GM18907 (cell line): Measurements from ENCODE around the gene OTOR.

Source experiments
- ATAC-seq: cut with Tn5 transposase; IDR thresholded peaks from one replicate; pipeline ENCODE4 v1.9.1; 2021; ENCODE audit warnings: mild to moderate bottlenecking, moderate library complexity; ENCODE audit not compliant: unreplicated experiment

OTOR gene

DNA sequence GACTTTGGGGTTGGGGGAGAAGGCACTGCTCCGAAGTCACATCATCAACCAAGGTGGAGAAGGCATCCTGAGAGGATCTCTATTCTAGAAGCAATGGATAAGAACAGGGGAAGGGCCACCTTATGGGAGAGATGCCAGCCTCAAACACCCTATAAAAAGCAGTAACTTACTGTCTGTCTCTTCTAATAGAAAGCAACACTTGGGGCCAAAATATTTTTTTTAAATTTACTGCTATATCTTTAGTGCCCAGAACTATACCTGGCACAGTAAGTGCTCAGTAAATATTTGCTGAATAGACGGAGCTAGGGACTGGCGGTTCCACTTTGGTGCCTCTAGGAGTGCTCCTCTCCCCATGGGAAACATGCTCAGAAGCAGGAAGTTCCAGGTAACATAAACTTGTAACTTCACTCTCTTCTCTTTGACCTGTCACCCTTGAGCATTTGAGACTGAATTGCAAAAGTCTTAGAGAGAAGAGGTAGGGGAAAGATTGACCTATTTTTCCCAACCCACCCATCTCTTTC, 807 bp upstream of the OTOR start:
- no peak for ATAC-seq

GRCh38 chr20:16749573-16749972, 1.4 kb downstream of the OTOR start:
- ATAC-seq: no peak

- ATAC-seq: no peak
Observed at GRCh38 chr20:16752082-16752481, 3.9 kb downstream of the OTOR start.

DNA sequence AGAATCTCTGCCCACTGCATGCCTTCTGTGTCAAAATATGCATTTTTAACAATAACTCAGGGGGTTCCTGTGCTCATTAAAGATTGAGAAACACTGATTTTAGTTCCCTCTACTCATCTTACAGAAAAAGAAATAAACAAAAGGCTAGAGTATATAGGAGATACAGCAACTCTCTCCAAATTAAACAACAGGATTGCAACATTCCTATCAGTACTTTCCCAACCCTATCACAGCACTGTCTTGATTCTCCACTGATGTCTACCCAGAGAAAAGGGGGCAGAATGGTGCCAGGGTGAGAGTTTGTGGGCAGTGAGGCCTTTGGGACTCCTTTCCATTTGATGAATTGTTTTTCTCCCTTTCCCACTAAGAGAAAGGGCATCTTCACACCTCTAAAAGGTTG, 4.7 kb downstream of the OTOR start:
- ATAC-seq: no peak

- ATAC-seq: no peak
Observed at GRCh38 chr20:16758454-16759180, 10.5 kb downstream of the OTOR start.

DNA sequence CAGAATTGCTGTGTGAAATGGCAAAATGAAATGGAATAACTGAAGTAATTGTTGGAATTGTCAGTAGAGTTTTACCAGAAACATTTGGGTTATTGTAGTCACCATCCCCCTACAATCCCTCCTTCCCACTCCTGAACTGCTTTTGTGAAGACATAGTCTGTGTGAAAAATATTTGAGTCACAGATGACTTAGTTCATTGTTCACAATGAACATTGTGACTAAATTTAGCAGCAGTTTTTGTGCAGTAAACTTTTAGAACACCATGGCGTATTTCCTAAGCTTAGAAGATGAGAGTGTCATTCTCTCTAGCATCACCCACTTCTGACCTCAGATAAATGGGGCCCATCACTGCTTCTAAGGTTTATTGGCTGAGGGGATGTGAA, 11.0 kb downstream of the OTOR start:
- no peak for ATAC-seq

DNA sequence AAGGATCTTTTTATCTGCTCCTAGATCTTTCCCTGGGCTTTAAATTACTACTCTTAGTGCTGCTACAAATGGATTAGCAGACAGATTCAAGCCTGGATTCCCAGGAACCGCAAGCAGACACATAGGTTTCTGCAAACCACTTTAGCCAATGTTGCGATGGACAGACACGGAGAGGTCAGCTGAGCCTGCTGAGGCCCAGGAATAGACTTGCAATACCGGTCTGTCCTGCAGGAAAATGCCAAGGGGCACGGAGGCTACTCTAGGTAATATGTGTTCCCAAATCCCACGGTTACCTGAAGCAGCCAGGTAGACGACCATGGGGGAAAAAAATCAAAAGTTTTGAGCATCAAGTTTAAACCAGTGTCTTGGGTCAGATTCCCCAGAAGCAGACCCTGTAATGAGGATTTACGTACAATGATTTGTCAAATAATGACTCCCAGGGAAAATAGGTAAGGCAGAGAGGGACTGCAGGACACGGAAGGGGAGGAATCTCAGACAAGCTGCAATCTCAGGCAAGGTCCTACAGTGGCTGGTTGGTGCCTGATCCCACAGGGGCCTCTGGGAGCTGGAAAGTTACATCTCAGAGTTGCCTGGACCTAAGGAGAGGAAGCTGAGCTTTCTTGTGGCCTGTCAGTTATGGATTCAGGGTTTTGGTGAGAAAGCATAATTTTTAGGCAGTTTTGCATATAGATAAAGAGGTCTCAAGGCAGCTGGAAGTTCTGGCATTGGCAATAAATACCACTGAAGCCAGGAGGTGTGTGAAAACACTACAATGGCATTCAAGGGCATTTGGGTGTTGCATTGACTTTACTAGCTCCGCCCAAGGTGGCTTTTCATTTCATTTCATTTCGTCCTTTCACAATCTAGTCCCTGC, 12.5 kb downstream of the OTOR start:
- ATAC-seq: peak; percentile 17

- peak; percentile 79 for ATAC-seq
Observed at GRCh38 chr20:16761305-16761829, 13.2 kb downstream of the OTOR start.

DNA sequence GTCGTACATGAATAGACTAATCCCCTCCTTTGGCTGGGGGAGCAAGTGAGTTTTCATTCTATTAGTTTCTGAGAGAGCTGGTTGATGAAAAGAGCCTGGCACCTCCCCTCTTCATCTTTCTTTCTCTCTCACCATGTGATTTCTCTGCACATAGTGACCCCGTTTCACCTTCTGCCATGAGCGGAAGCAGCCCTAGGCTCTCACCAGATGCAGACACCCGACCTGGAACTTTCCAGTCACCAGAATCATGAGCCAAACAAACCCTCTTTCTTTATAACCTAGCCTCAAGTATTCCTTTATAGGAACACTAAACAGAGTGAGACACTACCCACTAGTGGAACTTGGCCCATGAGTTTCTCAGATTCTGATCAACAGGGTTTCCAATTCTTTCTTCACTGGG, 16.4 kb downstream of the OTOR start:
- ATAC-seq: no peak

GRCh38 chr20:16771213-16771612, 23.1 kb downstream of the OTOR start:
- ATAC-seq: no peak

GRCh38 chr20:16775961-16776360, 27.8 kb downstream of the OTOR start:
- ATAC-seq: no peak

GRCh38 chr20:16777126-16777525, 29.0 kb downstream of the OTOR start:
- no peak for ATAC-seq

DNA sequence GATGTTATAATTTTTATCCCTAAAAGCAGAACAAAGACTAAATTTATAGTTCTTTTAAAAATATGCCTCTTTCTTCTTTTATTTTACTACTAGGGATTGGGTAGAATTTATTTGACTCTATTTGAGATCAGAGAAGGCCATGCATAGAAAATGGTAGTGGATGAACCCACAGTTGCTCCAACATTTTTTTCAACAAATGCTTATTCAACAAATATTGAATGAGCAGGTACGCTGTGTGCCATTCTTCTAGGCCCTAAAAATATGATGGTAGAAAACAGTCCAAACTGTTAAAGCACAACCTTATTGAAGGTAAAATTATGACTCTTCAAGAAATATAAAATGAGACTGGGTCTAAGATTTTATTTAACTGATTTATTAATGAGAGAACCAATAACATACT, 30.0 kb downstream of the OTOR start:
- ATAC-seq: no peak

GRCh38 chr20:16781496-16781895, 33.3 kb downstream of the OTOR start:
- no peak for ATAC-seq

GRCh38 chr20:16785226-16785625, 37.1 kb downstream of the OTOR start:
- no peak for ATAC-seq
